GM19463 (cell line): Measurements from ENCODE around the gene ATP6V0D1.
"Not testable (repeated sequence)": the region's sequence is repeated elsewhere in the genome, so short reads cannot be mapped to it uniquely, and the experiment has no call there.

ENCODE experiments used
- ATAC-seq: cut with Tn5 transposase; IDR thresholded peaks from one replicate; pipeline ENCODE4 v1.9.1; 2021; ENCODE audit warnings: mild to moderate bottlenecking, moderate library complexity; ENCODE audit not compliant: unreplicated experiment

Gene ATP6V0D1

DNA sequence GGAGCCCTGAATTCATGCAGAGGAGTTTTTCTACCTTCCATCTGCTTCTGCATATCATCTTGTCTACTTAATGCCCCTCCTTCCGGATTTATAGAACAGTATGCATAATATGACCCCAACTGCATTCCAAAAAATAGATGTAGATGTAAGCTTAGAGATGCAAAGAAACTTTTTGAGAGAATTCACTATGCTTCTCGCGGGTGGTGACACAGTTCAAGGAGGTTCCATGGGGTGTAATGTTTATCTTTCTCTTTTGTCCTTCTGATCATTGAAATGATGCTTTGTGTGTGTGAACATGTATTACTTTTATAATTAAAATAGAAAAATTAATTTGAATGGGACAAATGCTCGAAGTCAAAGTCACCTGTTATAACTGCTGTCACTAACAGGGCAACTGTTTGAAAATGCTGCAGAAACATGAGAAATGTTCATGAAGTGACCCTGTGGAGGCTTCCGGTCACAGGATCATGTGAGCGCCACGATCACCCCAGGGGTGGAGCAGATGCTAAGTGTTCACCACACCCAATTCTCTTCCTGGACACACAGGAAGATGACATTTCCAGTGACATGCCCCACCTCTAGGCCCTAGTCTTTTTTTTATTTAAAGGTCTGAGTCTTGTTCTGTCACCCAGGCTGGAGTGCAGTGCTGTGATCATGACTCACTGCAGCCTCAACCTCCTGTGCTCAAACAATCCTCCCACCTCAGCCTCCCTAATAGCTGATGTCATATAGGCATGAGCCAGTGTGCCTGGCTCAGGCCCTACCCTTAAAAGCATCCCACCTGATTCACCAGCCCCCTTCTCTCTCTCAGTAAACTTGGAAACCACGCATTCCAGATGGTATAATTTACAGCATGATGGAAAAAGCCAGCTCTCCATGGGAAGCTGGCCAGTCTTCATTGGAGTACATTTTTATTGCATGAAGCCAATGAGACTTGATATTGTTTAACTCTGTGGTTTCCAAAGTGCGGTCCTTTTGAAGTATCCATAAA is 23.4 kb upstream of the ATP6V0D1 start:
- ATAC-seq = peak; percentile 51

DNA sequence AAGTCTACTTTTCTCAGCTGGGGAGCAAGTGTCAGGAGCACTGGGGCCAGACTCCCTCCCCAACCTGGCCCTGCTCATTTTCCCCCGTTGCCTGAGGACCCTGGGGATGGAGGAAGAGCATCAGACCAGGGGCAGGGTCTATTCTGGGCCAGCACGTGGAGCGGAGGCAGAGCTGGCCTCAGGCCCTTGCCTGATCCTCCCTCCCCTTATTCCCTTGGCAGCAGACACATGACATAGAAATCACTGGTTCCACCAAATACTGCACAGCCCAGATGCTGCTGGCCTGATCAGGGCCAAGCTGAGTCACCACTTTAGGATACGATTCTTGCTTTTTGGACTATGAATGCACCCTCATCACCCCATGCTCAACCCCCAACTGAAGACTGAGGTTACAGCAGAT is 18.1 kb upstream of the ATP6V0D1 start:
- ATAC-seq = no peak

DNA sequence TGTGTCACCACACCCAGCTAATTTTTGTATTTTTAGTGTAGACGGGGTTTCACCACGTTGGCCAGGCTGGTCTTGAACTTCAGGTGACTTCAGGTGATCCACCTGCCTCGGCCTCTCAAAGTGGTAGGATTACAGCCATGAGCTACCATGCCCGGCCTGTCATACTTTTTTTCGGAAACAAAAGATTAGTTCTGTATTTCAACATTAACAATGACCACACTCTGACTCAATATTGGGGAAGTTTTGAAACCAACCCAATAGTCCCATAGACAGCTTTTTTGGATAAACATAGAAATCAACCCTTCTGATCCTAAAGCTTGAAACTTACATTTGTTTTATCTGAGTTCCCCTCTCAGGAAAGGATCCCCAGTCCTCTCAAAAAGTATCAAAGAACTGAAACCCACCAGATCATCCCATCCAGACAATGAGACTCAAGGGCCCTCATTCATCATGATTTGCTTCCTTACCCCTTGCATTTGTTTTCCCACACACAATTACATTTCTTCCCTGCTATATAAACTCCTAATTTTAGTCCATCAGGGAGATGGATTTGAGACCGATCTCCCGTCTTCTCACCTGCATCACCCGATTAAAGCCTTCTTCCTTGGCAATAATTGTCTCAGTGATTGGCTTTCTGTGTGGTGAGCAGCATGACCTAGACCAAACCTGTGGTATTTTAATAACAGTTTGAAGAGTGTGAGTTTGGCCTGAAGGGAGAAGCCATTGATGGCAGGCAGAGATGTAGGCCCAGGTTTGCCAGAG is 9.6 kb upstream of the ATP6V0D1 start:
- ATAC-seq = no peak

DNA sequence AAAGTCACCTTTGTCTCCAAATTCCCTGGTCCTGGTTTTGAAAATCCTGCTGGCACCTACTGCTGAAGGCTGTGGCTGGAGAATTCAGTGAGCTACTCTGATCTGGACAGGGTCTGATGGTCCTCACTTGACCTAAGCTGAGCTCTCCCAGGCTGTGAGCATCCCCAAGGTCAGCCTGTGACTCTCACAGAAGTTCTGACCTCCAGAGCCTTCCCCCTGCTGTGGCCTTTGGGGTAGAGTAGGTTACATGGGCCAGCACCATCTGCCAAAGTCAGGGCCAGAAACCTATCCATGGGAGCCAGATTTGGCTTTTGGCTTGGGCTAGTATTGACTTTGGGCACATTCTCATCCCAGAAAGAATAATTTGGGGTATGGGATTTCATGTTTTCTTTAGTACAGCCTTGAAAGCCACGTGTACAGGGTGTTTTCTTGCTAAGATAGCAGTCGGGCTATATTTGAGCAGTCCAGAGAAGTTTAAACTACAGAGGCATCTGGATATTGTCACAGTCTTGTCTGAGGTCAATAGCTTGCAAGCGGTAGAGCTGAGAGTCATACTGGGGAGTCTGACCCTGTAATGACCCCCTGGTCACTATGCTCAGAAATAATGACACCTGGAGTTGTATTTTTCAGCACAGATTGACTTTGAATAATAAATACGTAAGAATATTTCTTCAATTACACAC is 8.6 kb upstream of the ATP6V0D1 start:
- ATAC-seq = no peak

DNA sequence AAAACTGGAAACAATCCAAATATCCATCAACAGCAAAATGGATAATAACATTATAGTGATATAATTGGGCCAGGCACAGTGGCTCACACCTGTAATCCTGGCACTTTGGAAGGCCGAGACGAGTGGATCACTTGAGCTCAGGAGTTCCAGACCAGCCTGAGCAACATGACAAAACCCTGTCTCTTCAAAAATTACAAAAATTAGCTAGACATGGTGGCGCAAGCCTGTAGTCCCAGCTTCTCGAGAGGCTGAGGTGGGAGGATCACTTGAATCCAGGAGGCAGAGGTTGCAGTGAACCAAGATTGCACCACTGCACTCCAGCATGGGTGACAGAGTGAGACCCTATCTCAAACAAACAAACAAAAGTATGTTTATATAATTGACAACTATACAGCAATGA is 6.6 kb upstream of the ATP6V0D1 start:
- ATAC-seq = not testable (repeated sequence)

DNA sequence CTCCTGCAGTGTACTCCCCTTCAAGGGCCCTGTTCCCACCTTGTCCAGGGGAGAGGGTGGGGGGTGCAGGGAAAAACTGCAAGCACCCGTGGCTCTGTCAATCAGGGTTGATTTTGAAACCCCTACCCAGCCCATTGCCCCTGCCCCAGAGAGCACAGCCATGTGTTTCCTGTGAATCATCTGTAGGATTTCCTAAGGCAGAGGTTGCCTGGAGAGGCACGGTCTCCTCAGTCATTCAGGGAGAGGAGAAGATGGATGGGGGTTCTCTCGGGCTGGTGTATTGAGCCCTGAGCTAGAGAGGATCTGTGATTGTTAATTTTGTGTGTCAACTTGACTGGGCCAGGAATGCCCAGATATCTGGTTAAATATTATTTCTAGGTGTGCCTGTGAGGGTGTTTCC is 5.8 kb upstream of the ATP6V0D1 start:
- ATAC-seq = no peak

DNA sequence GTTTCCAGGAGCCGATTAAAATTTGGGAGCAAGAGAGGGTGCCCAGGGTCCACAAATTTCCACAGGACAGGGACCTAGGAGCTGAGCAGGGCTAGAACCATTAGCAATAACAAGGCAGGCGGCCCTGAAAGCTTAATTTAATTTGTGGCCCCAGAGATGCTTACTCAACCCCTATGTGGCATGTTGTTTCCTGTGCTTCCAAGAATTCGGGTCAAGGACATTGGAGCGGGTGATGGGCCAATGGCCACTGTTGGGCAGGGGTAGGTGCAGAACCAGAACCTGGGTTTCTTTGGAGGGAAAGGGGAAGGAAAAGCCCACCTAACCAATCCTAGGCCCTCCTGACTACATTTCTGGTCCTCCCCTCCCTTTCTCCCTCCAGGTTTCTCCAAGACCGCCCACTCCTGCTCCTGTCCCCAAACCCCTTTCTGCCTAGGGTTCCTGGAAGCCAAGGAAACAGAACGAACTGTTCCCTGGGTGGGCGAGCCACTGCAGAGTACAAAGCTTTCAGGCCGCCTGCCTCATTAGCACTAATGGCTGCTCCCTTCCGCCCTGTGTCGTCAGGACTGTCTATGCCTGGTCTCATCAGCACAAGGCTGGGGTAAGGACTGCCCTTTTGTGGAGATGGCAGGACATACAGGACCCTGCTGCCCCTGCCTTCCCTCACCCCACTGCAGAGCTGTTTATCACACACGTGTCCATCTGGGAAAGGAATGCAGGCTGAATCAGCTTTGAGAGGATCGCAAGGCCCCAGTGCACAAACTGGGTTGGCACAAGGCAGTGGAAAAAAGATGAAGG is 3.0 kb upstream of the ATP6V0D1 start:
- no peak for ATAC-seq

DNA sequence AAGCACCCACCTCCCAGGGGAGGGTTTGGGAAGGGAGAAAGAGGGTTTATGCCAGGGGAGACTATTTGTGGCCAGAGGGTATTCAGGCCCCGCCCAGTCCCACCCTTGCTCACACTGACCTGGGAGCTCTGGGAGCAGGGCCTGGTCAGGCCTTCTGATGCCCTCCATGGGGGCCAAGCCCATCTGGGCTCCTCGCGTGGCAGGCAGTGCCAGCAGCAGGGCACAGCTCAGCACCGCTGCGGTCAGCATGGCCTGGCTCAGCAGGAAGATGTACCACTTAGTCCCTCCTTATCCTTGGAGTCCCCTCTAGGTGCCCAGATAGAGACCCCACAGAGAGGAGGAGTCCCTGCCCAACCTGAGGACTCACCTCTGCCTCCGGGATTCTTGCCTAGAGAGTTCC is 2.2 kb upstream of the ATP6V0D1 start, which contains the start of gene AGRP:
Gene AGRP (minus strand): TSS at position 398 of the 400 bp plus-strand sequence. CDS start 149 bp downstream, at position 249.
- no peak for ATAC-seq

DNA sequence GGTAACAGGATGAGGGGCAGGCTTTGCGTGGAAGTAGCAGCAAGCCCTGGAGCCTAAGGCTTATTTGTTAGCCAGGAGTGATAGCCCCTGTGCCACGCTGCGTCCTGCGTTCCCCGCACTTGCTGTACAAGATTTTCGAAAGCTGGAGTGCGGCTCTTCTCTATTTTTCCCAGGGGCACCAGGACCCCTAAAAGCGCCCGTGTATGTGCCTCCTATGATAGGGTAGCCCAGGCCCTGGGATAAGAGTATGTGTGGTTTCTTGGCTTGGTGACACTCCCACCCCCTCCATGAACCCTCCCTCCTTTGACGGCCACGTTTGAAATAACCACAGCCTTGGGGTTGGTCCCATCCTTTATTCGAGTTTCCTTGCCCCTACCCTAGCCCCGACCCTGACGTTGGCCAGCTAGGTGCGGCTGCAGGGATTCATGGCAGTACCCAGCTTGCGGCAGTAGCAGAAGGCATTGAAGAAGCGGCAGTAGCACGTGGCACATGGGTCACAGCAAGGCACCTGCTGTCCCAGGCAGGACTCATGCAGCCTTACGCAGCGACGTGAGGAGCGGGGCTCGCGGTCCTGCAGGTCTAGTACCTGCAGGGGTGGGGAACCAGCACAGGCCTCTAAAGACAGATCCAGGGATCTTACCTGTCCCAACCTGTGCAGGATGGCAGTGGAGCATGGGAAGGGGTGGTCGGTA is 1.4 kb upstream of the ATP6V0D1 start:
- no peak for ATAC-seq

DNA sequence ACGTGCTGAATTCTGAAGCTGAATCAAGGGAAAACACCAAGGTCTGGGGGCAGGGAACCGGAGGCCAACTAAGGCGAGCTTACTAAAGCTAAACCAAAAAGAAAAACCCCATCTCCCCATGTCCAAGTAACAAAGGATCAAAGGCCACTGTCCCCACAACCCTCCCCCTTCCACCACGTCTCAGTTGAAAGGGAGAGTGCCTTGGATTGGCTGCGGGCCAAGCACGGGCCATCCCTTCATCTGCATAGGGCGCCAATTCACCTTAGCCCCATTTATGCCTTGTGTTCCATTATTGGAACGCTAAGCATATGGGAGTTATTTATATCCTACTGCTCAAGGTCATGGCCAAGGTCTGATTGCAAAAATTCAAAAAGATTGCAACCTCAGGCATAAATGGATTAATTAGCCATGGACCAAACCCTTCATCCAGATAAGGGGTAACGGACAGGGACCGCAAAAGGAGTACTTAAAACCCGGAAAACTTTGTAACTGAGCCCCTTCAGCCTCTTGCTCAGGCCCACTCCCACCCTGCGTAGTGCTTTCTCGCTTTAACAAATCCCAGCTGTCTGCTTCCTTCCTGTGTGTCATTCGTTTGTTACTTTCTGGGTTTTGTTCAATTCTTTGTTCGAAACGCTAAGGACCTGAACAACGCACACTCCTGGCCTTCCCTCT is 740 bp upstream of the ATP6V0D1 start:
- no peak for ATAC-seq

DNA sequence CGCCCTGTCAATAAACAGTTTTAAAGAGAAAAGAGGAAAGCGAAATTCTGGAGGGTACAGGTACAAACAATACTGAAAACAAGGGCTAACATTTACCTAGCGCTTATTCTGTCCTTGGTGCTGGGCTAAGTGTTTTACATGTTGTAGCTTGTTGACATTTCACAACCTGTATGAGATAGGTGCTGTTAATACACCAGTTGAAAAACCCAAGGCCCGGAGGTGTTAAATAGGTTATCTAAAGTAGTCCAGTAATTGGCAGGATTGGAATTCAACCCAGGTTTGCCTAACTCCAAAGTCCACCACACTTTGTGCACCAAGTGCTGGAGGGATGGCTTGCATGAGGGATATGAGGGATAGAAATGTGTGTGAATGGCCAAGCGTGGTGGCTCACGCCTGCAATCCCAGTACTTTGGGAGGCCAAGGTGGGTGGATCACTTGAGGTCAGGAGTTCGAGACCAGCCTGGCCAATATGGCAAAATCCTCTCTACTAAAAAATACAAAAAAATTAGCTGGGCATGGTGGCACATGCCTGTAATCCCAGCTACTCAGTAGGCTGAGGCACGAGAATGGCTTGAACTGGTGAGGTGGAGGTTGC is 2.9 kb downstream of the ATP6V0D1 start:
- no peak for ATAC-seq

DNA sequence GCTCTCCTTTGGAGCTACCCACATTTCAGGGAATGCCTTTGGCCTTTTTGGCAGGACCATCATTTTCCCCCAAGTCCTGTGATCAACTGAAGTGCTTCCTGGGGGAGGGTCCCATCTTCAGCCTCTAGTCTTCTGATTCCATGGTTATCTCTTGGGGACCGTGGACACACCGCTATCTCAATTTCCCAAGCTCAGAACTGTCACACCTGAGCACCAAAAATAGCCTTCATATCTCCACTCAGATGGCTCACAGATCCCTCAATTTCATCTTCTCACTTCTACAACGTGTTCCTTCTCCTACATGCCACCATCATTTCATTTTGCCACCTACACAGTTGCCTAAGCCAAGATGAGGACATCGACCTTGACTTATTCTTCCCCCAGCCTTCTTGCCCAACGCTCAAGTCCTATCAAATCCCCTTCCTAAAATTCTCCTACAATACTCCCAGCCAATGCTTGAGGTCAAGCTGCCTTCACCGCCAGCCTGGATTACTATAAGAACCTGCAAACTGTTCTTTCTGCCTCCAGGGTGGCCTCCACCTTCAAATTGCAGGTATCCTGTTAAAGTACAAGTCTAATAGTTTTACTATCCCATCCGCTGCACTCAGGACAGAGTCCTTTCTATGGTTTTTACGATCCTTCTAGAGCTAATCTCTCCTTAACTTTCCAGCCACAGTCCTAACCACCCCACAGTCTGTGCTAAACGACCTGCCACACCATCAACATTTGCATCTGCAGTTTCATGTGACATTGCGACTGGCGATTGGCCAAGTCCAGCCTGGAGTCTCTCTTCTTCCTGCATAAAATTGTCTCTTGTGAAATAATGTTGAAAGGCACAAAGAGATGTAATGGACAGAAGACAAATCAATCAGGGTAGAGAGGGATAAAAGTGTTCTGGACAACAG is 6.2 kb downstream of the ATP6V0D1 start:
- ATAC-seq = no peak

DNA sequence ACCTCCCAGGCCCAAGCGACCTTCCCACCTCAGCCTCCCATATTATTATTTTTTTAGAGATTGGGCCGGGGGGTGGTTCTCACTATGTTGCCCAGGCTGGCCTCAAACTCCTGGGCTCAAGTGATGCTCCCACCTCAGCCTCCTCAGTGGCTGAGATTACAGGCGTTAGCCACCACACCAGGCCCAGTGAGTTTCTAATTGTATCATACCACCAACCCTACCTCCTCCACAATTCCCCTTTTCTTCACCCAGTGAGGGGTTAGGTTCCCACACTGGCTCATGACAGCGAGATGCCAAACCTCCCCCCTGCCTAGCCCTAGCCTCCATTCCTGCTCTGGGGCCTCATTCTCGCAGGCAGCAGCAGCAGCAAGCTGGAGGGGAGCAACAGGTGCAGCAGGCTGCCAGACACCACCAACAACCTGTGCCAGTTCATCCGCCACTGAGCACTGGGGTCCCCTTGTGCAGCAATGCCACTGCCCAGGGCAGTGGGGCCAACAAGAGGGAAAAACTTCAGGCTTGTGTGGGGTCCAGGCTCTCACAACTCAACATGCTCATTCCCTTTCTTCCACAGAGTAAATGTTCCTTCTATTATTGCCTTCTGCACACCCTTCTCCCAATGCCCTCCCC is 9.1 kb downstream of the ATP6V0D1 start:
- ATAC-seq = no peak

DNA sequence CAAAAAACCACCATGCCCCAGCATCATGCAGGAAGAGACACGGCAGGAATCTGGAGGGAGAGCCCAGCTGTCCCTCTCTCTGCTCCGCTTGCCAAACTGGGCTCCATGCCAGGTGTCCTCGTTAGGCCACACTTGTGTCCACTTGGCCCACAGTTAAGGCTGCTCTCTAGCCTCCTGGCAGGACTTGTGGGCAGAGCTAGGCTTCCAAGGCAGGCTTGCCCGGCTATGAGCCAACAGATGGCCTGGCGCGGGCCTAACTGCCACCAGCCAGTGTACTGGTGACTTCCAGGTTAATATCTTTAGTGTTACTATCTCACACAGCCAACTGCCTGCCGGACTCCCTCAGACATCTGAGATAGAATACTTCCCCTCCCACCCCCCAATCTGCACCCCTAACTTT is 10.6 kb downstream of the ATP6V0D1 start:
- no peak for ATAC-seq

DNA sequence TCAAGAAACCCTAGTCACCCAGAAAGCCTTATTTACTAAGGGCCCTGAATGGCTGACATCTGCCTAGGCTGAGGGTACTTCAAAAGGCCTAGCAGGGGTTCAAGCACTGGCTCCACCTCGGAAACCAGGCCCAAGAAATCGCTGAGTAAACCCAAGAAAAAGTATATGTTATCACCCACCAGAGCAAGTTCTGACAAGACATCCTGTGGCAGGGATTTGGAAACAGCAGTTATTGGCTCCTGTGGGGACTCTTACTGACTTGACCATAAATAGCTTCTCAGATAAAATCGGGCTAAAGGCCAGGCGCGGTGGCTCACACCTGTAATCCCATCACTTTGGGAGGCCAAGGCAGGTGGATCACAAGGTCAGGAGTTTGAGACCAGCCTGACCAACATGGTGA is 12.2 kb downstream of the ATP6V0D1 start:
- no peak for ATAC-seq

DNA sequence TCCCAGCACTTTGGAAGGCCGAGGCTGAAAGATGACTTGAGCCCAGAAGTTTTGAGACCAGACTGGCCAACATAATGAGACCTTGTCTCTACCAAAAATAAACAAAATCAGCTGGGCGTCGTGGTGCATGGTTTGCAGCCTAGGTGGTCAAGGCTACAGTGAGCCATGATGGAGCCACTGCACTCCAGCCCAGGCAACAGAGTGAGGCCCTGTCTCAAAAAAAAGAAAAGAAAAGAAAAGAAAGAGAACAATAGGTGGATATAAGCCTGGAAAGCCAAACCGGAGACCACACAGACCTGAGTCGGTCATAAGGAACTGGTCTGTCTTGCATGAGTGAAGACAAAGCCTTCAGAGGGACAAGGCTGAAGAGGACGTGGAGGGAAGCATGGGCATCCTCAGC is 14.4 kb downstream of the ATP6V0D1 start:
- no peak for ATAC-seq

DNA sequence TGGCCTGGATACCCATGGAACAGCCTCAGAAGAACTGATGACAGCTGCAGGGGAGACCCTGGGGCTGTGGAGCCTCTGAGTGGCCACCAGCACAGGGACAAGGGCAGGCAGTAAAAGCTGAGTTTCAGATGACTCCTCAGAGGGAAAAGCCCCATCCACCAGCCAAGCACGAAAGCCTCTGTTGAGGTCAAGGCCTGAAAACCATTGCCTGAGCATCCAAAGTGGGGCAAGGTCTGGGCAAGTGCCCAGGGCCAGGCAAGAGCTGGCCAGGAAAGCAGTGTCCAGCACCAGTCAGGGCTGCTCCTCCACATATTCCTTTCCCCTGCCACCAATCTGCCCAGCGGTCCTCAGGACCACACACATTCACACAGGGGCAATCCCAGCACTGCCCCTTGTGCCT is 16.4 kb downstream of the ATP6V0D1 start:
- no peak for ATAC-seq
